ENCODE results near the gene TMEM8B.
"Not testable (repeated sequence)": the region's sequence is repeated elsewhere in the genome, so short reads cannot be mapped to it uniquely, and the experiment has no call there.

The TMEM8B gene

DNA sequence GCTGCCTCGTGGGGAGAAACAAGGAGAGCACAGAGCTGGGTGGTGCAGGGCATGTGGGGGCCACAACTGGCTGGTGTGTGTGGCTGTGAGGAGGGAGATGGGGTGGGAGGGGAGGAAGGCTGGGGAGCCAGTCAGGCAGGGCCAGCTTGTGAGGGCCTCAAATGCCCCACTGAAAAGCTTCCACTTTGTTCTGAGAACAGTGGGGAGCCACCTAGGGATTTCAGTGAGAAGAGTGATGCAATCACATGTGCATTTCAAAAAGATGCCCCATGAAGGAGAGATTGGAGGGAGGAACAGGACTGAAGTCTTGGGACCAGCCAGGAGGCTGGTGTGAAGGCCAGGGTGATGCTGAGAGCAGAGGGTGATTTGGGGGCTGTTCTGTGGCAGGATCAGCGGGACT lies 39.9 kb downstream of the TMEM8B start:
- DNase-seq (ENCODE audit: low read depth), result no peak

GRCh38 chr9:35869621-35870216 lies 40.7 kb downstream of the TMEM8B start:
- no peak for DNase-seq (ENCODE audit: low read depth)

DNA sequence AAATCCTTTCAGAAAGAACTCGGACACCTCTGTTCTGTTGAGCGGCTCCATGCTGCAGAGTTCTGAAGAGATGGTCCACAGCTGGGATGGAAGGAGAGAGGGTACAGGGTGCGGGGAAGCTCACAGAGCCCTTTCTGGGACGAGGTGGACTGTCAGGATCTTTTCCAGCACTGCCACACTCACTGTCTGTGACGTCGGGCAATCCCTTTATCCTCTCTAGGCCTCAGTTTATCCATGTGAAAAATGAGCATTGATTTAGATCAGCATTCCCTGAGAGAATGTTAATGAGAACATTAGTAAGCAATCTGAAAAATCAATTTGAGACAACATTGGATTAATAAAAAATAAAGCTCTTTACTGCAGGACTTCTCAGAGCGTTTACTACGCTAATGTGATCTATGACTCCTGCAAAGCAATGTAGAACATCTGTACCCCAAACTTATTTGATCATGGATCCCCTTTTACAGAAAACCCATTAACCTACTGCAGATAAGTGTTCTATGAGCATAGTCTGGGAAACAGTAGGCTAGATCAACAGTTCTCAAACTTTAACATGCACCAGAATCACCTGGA lies 41.4 kb downstream of the TMEM8B start, which contains the start of gene OR13J1:
Gene OR13J1, minus strand, starts transcription at position 51 of the 573 bp plus-strand sequence. Its CDS starts 0 bp downstream, at position 51.
- DNase-seq (ENCODE audit: low read depth), result no peak

DNA sequence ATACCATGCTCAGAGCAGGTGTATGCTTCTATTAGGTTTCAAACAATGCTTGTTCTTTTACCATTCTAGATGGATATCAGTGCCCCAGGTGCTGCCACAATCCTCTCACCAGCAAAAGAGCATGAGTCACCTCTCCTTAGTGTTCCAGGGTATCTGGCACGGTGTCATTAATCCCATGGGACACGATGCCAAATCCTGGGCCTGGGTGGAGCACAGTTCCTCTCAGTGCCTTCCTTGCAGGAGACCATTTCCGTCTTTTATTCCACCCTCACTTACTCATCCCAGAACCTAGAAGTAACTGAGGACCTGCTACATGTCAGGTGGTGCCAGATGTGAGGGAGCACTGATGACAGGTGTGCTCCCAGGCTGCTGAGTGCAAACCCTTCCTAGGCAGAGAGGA lies 42.5 kb downstream of the TMEM8B start:
- no peak for DNase-seq (ENCODE audit: low read depth)

DNA sequence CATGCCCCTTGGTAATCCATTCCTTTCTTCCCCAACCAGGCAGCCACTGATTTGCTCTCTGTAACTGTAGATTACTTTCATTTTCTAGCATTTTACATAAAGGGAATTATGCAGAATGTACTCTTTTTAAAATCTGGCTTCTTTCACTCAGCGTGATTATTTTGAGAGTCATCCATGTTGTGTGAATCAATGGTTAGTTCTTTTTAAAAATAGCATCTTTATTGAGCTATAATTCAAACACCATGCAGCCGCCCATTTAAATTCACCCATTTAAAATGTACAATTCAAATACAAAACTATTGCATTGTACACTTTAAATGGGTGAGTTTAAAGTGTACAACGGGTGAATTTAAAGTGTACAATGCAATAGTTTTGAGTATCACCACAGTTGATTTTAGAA lies 43.5 kb downstream of the TMEM8B start:
- no peak for DNase-seq (ENCODE audit: low read depth)

- peak; percentile 31 for DNase-seq (ENCODE audit: low read depth)
Observed at GRCh38 chr9:35882263-35882848, 53.3 kb downstream of the TMEM8B start.

GRCh38 chr9:35882996-35883395 lies 54.0 kb downstream of the TMEM8B start:
- DNase-seq (ENCODE audit: low read depth), result no peak

DNA sequence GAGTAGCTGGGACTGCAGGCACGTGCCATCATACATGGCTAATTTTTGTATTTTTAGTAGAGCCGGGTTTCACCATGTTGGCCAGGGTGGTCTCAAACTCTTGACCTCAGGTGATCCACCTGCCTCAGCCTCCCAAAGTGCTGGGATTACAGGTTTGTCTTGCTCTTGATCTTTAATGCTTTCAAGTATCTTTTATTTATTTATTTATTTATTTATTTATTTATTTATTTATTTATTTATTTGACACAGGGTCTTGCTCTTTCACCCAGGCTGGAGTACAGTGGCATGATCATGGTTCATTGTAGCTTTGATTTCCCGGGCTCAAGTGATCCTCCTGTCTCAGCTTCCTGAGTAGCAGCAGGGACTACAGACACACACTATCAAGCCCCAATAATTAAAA lies 55.9 kb downstream of the TMEM8B start:
- not testable (repeated sequence) for DNase-seq (ENCODE audit: low read depth)

- DNase-seq (ENCODE audit: low read depth), result no peak
Observed at GRCh38 chr9:35891646-35892045, 62.6 kb downstream of the TMEM8B start.

DNA sequence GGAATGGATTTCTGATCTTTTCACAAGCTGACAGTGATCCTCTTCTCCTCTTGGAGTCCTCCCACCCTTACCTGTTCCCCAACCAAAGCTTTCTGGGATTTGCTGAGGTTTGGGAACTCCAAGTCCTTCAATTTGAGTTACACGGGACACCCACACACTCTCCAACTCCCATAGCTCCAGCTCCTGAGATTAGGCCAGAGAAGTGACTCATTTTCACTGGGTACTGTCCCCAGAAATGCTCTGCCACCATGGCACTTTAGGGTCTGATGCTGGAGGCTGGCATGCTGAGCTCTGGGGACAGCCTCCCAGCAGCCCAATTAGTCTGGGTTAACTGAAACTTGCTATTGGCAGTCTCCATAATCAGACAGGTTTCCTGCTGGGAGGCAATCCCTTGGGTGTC lies 63.0 kb downstream of the TMEM8B start:
- DNase-seq (ENCODE audit: low read depth), result no peak

DNA sequence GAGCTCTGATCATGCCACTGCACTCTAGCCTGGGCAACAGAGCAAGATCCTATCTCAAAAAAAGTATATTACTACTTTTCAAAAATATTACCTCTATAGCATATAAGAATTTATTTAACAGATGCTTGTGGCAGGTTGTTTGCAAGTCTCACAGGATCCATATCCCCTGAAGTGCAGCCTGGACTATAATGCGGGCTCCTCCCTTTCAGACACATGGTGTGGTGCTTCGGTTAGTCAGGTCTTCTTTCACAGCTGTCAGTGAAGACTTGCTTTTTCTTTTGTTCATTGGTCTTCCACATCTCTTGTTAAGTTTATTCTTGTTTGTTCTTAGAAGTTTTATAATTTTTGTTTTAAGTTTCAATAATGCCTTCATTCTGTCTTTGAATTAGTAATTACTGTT lies 67.5 kb downstream of the TMEM8B start:
- no peak for DNase-seq (ENCODE audit: low read depth)

GRCh38 chr9:35897376-35898099 lies 68.5 kb downstream of the TMEM8B start:
- not testable (repeated sequence) for DNase-seq (ENCODE audit: low read depth)

GRCh38 chr9:35898337-35898736 lies 69.3 kb downstream of the TMEM8B start:
- DNase-seq (ENCODE audit: low read depth), result no peak

DNA sequence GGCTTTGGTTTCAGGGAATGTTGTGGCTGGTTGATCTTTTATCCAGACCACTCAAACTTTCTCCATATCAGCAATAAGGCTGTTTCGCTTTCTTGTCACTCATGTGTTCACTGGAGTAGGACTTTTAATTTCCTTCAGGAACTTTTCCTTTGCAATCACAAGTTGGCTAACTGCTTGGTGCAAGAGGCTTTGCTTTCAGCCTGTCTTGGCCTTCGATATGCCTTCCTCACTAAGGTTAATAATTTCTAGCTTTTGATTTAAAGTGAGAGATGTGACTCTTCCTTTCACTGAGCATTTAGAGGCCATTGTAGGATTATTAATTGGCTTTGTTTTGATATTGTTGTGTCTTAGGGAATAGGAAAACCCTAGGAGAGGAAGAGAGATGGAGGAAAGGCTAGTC lies 70.0 kb downstream of the TMEM8B start:
- no peak for DNase-seq (ENCODE audit: low read depth)

DNA sequence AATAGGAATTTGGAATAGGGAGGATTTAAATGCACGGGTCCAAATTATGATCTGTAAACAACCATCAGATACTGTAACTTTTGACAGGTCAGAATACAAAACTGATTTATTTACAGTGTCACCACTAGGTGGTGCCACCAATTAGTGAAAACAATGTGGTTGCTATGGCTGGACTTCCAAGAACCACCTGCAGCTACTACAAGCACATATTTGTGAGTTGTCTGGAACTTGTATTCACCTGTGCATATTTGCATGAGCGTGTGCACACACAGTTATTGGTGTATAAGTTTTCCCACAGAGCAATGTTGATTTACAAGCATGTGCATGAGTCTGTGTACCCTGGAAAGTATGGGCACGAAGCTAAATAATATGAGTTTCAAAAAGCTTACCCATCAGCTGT lies 74.0 kb downstream of the TMEM8B start:
- no peak for DNase-seq (ENCODE audit: low read depth)

DNA sequence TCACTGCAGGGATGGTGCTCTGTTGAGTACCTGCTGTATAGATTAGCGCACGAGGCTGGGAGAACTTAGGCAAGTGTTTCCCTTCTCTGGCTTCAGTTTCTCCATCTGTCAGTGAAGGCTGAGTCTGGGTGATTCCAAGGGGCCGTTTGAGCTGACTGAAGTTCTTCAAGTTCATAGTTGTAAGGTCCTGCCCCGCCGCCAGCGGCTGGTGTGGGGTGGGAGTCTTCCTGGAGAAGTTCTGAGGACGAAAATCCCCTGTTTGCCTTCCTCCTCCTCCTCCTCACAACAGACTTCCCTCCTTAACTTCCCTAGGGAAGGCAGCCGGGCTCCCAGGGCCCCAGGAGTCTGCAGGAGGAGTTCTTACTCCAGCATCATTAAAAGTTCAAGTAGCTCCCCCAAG lies 75.3 kb downstream of the TMEM8B start:
- no peak for DNase-seq (ENCODE audit: low read depth)

- DNase-seq (ENCODE audit: low read depth), result no peak
Observed at GRCh38 chr9:35905051-35905781, 76.2 kb downstream of the TMEM8B start.

DNA sequence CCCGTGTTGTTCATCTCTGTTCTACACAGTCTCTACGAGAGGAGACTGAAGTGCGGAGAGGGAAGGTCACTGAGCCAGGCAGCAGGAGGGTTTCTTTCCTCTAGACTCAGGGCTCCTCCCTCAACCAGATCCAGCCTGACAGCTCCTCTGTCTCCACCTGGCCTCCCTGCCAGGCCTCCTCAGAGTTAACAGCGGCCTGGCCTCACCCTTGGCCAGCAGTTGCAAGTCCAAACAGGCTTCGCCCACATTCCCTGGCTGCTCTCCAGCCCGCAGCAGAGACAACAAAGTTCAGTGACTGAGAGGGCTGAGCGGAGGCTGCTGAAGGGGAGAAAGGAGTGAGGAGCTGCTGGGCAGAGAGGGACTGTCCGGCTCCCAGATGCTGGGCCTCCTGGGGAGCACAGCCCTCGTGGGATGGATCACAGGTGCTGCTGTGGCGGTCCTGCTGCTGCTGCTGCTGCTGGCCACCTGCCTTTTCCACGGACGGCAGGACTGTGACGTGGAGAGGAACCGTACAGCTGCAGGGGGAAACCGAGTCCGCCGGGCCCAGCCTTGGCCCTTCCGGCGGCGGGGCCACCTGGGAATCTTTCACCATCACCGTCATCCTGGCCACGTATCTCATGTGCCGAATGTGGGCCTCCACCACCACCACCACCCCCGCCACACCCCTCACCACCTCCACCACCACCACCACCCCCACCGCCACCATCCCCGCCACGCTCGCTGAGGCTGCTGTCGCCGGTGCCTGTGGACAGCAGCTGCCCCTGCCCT lies 77.1 kb downstream of the TMEM8B start, which contains the start of gene HRCT1:
Gene HRCT1, plus strand, starts transcription at position 291 of the 768 bp plus-strand sequence. Its CDS starts 86 bp downstream, at position 377.
- DNase-seq (ENCODE audit: low read depth), result peak; percentile 90

GRCh38 chr9:35906923-35907699 lies 78.1 kb downstream of the TMEM8B start:
- DNase-seq (ENCODE audit: low read depth), result no peak

- DNase-seq (ENCODE audit: low read depth), result peak; percentile 69
Observed at GRCh38 chr9:35907711-35908503, 78.9 kb downstream of the TMEM8B start.

All from GM04504 (cell line).